ENCODE results near the gene ASCL2.

DNA sequence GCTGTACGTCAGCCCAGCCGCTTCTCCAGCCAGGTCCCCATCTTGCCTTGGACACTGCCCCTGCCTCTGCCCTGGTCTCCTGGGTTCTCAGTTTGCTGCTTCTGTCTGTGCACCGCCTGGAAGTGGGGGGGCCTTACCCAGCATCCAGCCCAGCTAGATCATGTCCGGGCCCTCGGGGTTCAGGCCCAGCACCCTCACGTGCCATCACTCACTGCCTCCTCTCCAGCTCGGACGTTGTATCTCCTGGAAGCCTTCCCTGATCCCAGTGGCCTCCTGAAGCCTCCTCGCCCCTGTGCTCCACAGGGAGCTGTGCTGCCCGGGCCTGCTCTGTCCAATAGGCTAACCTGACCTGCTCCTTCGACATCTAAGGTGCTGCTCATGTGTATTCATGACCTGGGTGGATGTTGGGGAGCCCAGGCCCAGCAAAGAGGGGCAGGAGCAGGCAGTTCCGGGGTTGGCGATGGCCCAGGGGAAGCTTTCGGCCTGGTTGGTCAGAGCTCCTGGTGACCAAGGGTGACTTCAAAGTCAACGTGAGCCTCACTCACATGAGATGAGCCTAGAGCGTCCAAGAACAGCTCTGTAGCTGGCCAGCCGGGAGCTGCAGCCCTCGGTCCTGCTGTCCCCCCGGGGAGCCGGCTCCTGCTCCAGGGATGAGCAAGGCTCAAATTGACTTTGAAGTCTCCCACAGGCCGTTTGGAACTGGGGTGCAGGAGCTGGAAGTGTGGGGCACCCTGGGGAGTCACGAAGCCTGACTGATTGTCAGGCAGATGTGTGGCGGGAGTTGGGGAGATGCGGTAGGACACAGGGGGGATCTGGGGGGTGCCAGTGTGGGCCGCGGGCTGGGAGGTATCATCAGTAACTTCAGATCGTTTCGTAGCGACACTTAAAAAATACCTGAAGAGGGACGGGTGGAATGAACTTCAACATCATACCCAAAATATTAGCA lies 5.2 kb upstream of the ASCL2 start:
- TF ChIP-seq CTCF (IDR thresholded peaks at IDR 0.05) = no peak
- no peak for TF ChIP-seq POLR2AphosphoS5 (IDR thresholded peaks at IDR 0.05)
- TF ChIP-seq POLR2A (IDR thresholded peaks at IDR 0.05) = no peak
